Daoy (cell line): ENCODE measurements around the gene PSAT1. TPM values are rescaled to one million over a fixed set of nuclear protein-coding genes. Genes with fewer than 3 reads are reported as not detected.

Experiments
- DNase-seq: peaks from one replicate; pipeline ENCODE4 v3.0.0-alpha.2; 2015; ENCODE audit warnings: low read depth
- total RNA-seq: library from RNA; depleted of rRNA; stranded (reverse); fragments of >200 nt; shearing (Covaris generic); gene quantifications from 2 replicates; pipeline ENCODE4 v1.2.3, GENCODE V29; 2014; rRNA removed

Gene PSAT1
- total RNA-seq, 1 experiment from 2014 or later = 89.4 TPM

- no peak for DNase-seq
Observed at GRCh38 chr9:78365748-78366697, 69.1 kb downstream of the PSAT1 start.

GRCh38 chr9:78366827-78367226 is 69.9 kb downstream of the PSAT1 start:
- no peak for DNase-seq

GRCh38 chr9:78368236-78368635 is 71.3 kb downstream of the PSAT1 start:
- DNase-seq = no peak

- DNase-seq = peak; percentile 77
Observed at GRCh38 chr9:78369639-78370219, 72.8 kb downstream of the PSAT1 start.

- DNase-seq = peak; percentile 20
Observed at GRCh38 chr9:78370991-78371390, 74.1 kb downstream of the PSAT1 start.

- no peak for DNase-seq
Observed at GRCh38 chr9:78371981-78372380, 75.1 kb downstream of the PSAT1 start.

Other genes with a start within 250 kb of the PSAT1 start
- 47.8 and 52.4 TPM in 2 replicates for gene CEP78, start 61.0 kb upstream of the PSAT1 start, total RNA-seq